Amygdala (tissue), 56 donors: ENCODE measurements around the gene CYB5B.
"Not testable (repeated sequence)": the region's sequence is repeated elsewhere in the genome, so short reads cannot be mapped to it uniquely, and the experiment has no call there.

Source experiments
- DNase-seq, 56 donors: peaks; one replicate each; lab custom pipeline; 2025; lab: John Stamatoyannopoulos, UW

CYB5B gene

GRCh38 chr16:69441030-69441429, 16.6 kb downstream of the CYB5B start:
- DNase-seq, result not testable (repeated sequence)

- DNase-seq, result peak in 3 of 56 donors; percentile 4 to 19 (median 16)
Measured at GRCh38 chr16:69443927-69444631, 19.7 kb downstream of the CYB5B start.

- DNase-seq, result no peak
Measured at GRCh38 chr16:69444873-69445517, 20.6 kb downstream of the CYB5B start.

- no peak for DNase-seq
Measured at GRCh38 chr16:69448470-69449193, 24.2 kb downstream of the CYB5B start.

GRCh38 chr16:69451166-69451565, 26.7 kb downstream of the CYB5B start:
- DNase-seq, result no peak

- DNase-seq, result no peak
Measured at GRCh38 chr16:69453936-69454335, 29.5 kb downstream of the CYB5B start.

GRCh38 chr16:69463876-69464275, 39.5 kb downstream of the CYB5B start:
- peak in 18 of 56 donors; percentile 3 to 44 (median 16) for DNase-seq

- peak in 2 of 56 donors; percentile 5 to 6 for DNase-seq
Measured at GRCh38 chr16:69465083-69465721, 40.8 kb downstream of the CYB5B start.

GRCh38 chr16:69465881-69466280, 41.5 kb downstream of the CYB5B start:
- DNase-seq, result no peak

- no peak for DNase-seq
Measured at GRCh38 chr16:69466547-69466946, 42.1 kb downstream of the CYB5B start.

- DNase-seq, result no peak
Measured at GRCh38 chr16:69467080-69467479, 42.7 kb downstream of the CYB5B start.

GRCh38 chr16:69467531-69468204, 43.2 kb downstream of the CYB5B start:
- DNase-seq, result no peak

- DNase-seq, result no peak
Measured at GRCh38 chr16:69469807-69470561, 45.6 kb downstream of the CYB5B start.

- no peak for DNase-seq
Measured at GRCh38 chr16:69471121-69471520, 46.7 kb downstream of the CYB5B start.

- no peak for DNase-seq
Measured at GRCh38 chr16:69474408-69474807, 50.0 kb downstream of the CYB5B start.

- DNase-seq, result no peak
Measured at GRCh38 chr16:69476920-69477443, 52.6 kb downstream of the CYB5B start.

GRCh38 chr16:69477546-69477945, 53.1 kb downstream of the CYB5B start:
- no peak for DNase-seq

- DNase-seq, result no peak
Measured at GRCh38 chr16:69478685-69479084, 54.3 kb downstream of the CYB5B start.

- no peak for DNase-seq
Measured at GRCh38 chr16:69479775-69480174, 55.4 kb downstream of the CYB5B start.
